ENCODE measurements around the gene TNFRSF21. TPM values are rescaled to one million over a fixed set of nuclear protein-coding genes. Genes with fewer than 3 reads are reported as not detected.
A peak's percentile ranks its signal among the peaks of the same experiment; 100 is the strongest.
"Not testable (repeated sequence)": the region's sequence is repeated elsewhere in the genome, so short reads cannot be mapped to it uniquely, and the experiment has no call there.

TNFRSF21 gene
- total RNA-seq, 1 donor, result 12.9 TPM

DNA sequence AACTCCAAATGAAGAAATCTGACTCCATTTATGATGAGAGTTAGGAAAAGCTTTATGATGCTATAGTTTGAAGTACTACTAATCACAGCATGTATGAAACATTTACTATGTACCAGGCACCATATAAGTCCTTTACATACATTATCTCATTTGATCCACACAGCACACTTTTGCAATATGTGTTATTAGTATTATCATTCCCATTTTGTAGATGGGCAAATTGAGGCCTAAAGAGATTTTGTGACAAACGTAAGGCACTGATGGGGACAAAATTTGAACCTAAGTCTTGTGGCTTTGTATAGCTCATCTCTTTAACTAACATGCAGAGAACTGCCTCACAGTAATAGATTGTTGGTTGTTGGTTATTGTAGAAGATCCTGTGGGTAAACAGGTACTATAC lies 14.2 kb upstream of the TNFRSF21 start:
- DNase-seq (ENCODE audit: low read depth in 2 of 3, low spot score in 2 of 3), result no peak

GRCh38 chr6:47323321-47323720 lies 13.6 kb upstream of the TNFRSF21 start:
- no peak for DNase-seq (ENCODE audit: low read depth in 2 of 3, low spot score in 2 of 3)

DNA sequence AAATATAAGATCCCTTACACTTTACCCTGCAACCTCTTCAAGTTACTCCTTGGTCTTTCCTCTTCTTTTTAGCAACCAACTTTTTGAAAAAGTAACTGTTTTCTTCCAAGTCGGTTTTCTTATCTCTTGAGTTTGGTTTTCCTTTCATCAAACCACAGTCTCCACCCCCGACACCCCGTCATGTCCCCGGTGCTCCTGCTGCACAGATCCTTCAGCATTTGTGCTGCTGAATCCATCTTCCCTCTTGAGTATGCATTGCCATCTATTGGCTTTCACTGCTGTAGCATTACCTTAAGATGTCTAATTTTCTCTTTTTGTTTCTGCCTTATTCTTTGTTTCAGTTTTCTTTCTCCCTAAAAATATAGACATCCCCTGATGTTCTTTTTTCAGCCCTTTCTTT lies 11.9 kb upstream of the TNFRSF21 start:
- DNase-seq (ENCODE audit: low read depth in 2 of 3, low spot score in 2 of 3), result peak in 2 of 3 donors; percentile 85 to 92

GRCh38 chr6:47319867-47320266 lies 10.2 kb upstream of the TNFRSF21 start:
- no peak for DNase-seq (ENCODE audit: low read depth in 2 of 3, low spot score in 2 of 3)

DNA sequence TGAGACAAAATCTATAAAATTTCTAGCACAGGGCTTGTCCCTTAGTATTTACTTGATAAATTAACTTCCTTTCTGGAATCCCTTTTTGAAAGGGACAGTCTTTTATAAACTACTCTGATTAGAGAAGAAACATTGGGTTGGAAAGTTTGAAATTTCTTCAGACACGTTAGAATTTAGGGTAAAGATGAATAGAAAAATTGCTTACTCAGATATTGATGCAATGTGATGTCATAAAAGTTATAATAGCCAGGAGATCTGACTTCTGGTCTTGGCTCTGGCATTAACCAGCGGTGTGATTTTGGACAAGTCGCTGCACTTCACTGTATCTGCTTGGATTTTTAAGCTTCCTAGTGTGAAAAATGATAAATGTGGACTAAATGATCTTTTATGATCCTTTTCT lies 9.7 kb upstream of the TNFRSF21 start:
- no peak for DNase-seq (ENCODE audit: low read depth in 2 of 3, low spot score in 2 of 3)

- no peak for DNase-seq (ENCODE audit: low read depth in 2 of 3, low spot score in 2 of 3)
Observed at GRCh38 chr6:47318236-47318989, 8.7 kb upstream of the TNFRSF21 start.

DNA sequence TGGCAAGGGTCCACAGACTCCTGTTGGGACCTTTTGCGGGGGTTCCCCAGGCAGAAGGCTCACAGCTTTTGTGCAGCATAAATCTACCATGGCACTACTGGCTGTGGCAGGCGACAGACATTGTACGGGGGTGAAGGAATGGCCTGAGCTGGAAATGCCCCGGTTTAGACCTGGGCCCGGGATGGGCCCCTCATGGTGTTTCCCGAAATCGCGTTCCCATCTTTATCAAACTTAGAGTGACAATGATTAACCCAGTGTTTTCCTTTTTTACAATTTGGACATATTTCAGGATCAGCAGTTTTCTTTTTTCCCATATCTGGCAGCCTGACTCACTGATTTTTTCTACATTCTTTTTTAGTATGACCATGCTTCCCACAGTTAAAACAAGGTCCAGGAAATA lies 5.5 kb upstream of the TNFRSF21 start:
- not testable (repeated sequence) for DNase-seq (ENCODE audit: low read depth in 2 of 3, low spot score in 2 of 3)

GRCh38 chr6:47310131-47310480 lies 401 bp upstream of the TNFRSF21 start:
- no peak for DNase-seq (ENCODE audit: low read depth in 2 of 3, low spot score in 2 of 3)

- DNase-seq (ENCODE audit: low read depth in 2 of 3, low spot score in 2 of 3), result peak in 2 of 3 donors; percentile 14 to 18
Observed at GRCh38 chr6:47308552-47309290, 984 bp downstream of the TNFRSF21 start.

DNA sequence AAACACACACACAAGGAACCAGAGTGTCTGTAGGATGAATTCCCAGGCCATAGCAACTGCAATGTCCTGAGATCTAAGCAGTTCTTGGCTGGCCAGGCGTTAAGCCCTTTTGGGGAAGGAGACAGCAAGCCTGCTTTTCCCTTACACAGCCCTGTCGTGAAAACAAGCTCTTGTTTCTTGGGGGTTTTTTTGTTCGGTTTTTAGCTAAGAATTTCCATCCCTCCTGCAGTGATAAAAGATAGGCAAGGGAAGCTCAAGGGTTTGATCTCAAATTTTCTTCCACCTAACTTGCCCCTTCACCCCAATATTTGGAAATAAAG lies 1.5 kb downstream of the TNFRSF21 start:
- DNase-seq (ENCODE audit: low read depth in 2 of 3, low spot score in 2 of 3), result peak in 1 of 3 donors; percentile 16

GRCh38 chr6:47307362-47308197 lies 2.1 kb downstream of the TNFRSF21 start:
- DNase-seq (ENCODE audit: low read depth in 2 of 3, low spot score in 2 of 3), result no peak

GRCh38 chr6:47306887-47307286 lies 2.8 kb downstream of the TNFRSF21 start:
- no peak for DNase-seq (ENCODE audit: low read depth in 2 of 3, low spot score in 2 of 3)

GRCh38 chr6:47303861-47304260 lies 5.8 kb downstream of the TNFRSF21 start:
- DNase-seq (ENCODE audit: low read depth in 2 of 3, low spot score in 2 of 3), result no peak

- DNase-seq (ENCODE audit: low read depth in 2 of 3, low spot score in 2 of 3), result no peak
Observed at GRCh38 chr6:47303342-47303741, 6.4 kb downstream of the TNFRSF21 start.

- DNase-seq (ENCODE audit: low read depth in 2 of 3, low spot score in 2 of 3), result peak in 1 of 3 donors; percentile 19
Observed at GRCh38 chr6:47302043-47302442, 7.7 kb downstream of the TNFRSF21 start.

- DNase-seq (ENCODE audit: low read depth in 2 of 3, low spot score in 2 of 3), result no peak
Observed at GRCh38 chr6:47301441-47301840, 8.3 kb downstream of the TNFRSF21 start.

- no peak for DNase-seq (ENCODE audit: low read depth in 2 of 3, low spot score in 2 of 3)
Observed at GRCh38 chr6:47300417-47300816, 9.3 kb downstream of the TNFRSF21 start.

- no peak for DNase-seq (ENCODE audit: low read depth in 2 of 3, low spot score in 2 of 3)
Observed at GRCh38 chr6:47299965-47300364, 9.7 kb downstream of the TNFRSF21 start.

- DNase-seq (ENCODE audit: low read depth in 2 of 3, low spot score in 2 of 3), result no peak
Observed at GRCh38 chr6:47298475-47298874, 11.2 kb downstream of the TNFRSF21 start.

DNA sequence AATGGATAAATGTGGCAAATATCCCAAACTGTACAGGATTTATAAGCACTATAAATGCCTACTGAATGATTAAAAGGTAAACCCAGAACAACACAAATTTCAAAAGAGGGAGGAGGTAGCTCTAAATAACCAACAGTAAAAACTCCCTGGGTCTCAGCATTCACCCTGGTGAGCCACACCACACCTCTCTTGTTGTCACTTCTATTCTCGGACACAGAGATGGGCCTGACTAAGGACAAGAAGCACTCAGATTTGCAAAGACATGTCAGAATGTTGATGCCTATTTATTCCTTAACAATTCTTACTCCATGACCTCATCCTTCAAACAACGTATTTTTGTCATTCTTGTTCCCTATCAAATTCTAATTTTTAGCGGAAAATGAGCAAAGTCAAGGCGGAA lies 14.7 kb downstream of the TNFRSF21 start:
- no peak for DNase-seq (ENCODE audit: low read depth in 2 of 3, low spot score in 2 of 3)

GRCh38 chr6:47292944-47293343 lies 16.8 kb downstream of the TNFRSF21 start:
- no peak for DNase-seq (ENCODE audit: low read depth in 2 of 3, low spot score in 2 of 3)

GRCh38 chr6:47292027-47292426 lies 17.7 kb downstream of the TNFRSF21 start:
- no peak for DNase-seq (ENCODE audit: low read depth in 2 of 3, low spot score in 2 of 3)
